LNCAP (cell line): ENCODE results near the gene ZFYVE1.

ENCODE experiments used
- TF ChIP-seq, protein P1 (sequence below): fragments of 450-650 bp; IDR thresholded peaks from 2 replicates; pipeline ENCODE4 v1.5.1; 2017; ENCODE audit warnings: mild to moderate bottlenecking

Gene ZFYVE1

DNA sequence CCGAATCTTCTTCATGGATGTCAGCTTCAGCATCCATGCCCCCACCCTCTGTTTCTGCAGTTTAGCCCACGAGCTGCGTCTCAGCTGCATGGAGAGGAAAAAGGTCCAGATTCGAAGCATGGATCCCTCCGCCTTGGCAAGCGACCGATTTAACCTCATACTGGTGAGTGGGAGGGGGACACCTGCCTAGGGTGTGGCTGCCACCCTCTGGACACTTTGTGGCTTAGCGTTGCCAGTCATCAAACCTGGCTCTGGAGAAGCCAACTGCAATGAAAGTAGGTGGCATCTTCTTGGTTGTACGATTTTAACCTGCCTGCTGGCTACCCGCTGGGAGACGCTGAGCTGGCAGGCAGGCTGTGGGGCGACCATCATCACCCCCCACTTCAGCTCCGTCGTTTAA, 84.0 kb downstream of the ZFYVE1 start:
- TF ChIP-seq, protein P1, sequence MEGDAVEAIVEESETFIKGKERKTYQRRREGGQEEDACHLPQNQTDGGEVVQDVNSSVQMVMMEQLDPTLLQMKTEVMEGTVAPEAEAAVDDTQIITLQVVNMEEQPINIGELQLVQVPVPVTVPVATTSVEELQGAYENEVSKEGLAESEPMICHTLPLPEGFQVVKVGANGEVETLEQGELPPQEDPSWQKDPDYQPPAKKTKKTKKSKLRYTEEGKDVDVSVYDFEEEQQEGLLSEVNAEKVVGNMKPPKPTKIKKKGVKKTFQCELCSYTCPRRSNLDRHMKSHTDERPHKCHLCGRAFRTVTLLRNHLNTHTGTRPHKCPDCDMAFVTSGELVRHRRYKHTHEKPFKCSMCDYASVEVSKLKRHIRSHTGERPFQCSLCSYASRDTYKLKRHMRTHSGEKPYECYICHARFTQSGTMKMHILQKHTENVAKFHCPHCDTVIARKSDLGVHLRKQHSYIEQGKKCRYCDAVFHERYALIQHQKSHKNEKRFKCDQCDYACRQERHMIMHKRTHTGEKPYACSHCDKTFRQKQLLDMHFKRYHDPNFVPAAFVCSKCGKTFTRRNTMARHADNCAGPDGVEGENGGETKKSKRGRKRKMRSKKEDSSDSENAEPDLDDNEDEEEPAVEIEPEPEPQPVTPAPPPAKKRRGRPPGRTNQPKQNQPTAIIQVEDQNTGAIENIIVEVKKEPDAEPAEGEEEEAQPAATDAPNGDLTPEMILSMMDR = no peak

DNA sequence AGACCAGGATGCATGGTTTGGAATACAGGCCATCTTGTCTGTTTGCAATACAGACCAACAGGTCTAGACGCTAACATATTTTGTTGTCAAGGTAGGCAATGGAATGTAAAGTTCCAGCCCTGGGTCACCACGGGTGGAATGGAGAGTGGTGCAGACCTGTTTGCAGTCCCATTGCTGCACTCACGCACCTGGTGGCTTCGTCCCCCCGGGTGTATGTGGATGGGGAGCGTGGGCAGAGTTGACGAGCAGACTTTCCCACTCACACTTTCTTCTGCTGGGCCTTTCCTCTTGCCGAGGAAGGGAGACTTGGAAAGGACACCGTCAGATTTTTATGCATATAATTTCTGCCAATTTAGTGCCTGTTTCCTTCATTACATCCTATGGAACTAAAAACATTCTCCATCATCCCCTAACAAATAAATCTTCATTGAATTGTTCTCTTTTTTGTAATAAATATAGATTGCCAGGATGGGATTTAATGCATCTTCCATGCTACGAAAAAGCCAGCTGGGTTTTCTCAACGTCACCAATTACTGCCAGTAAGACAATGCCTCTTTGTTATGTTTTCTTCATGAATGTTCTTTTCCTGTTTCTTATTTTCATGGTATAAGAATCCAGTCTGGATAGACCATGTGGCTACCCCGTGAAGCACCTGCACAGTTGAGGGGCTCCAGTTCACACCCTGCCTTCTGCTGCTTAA, 85.5 kb downstream of the ZFYVE1 start:
- TF ChIP-seq, protein P1 = no peak

DNA sequence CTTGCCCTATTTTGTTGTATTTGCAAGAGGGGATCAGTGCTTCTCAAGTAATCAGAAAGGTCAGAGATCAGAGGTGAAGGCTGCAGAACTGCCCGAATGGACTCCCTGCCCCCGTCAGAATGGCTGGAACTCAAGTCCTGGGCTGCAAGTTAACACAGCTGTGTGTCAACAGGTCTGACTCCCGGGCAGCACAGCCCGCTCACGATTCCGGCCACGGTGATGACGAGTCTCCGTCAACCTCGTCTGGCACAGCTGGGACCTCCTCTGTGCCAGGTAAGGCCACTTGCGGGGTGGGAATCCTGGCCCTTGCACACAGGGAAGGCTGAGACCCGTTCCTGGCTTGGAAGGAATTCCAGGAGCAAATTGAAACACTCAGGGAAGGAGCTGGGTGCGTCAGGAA, 87.3 kb downstream of the ZFYVE1 start:
- TF ChIP-seq, protein P1 = no peak

DNA sequence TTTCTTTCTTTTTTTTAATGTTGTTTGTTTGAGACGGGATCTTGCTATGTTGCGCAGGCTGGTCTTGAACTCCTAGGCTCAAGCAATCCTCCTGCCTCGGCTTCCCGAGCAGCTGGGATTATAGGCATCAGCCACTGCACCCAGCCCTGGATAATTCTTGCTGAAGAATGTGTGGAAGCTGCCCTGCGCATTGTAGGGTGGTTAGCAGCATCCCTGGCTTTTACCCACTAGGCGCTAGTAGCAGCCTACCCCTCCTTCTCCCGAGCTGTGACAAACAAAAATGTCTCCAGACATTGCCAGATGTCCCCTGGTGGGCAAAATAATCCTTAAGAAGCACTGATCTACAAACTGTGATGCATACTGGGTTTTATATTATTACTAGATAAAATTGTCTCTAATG, 94.0 kb downstream of the ZFYVE1 start:
- TF ChIP-seq, protein P1 = no peak

DNA sequence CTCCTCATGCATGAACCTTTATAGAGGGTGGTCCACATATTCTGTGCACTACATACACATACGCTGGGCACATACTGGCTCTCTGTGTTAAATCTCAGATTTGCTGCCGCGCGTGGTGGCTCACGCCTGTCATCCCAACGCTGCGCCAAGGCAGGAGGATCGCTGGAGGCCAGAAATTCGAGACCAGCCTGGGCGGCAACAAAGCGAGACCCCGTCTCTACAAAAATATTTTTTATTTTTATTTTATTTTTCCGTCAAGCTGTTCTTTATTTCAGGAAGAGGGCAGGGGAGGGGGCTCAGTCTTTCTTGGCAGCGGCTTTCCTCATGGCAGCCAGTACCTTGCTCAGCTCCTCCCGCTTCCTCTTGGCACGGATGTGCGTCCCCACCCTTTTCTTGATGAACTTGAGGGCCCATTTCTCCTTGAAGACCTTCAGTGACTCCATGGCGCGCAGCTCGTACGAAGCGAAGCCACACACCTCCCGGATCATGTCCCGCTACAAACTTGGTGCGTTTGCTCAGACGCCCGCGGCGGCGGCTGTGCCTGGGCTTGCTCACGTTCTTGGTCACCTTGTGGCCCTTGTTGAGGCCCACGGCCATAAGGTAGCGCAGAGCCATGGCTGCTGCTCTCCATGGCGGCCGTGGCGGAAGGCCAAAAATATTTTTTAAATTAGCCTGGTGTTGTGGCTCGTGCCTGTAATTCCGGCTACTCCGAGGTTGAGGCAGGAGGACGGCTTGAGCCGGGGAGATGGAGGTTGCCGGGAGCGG, 97.4 kb downstream of the ZFYVE1 start:
- TF ChIP-seq, protein P1 = no peak

DNA sequence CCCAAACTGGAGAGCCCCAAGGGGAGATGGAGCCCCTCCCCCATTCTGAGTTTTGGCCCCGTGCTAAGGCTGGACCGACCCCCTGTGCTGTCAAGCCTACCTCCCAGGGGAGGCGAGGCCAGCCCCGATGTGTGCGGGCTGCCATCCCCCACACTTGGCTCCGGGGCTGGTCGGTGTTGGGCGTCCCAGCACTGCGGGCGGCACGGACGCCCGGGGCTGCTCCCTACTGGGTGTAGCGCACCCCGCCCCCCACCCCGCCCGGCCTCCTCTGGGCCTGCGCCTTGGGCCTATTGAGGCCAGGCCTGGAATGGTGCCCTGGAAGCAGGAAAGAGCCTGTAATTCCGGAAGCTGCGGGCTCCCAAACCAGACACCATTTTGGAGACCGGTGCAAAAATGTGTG, 98.0 kb downstream of the ZFYVE1 start:
- TF ChIP-seq, protein P1 = no peak

DNA sequence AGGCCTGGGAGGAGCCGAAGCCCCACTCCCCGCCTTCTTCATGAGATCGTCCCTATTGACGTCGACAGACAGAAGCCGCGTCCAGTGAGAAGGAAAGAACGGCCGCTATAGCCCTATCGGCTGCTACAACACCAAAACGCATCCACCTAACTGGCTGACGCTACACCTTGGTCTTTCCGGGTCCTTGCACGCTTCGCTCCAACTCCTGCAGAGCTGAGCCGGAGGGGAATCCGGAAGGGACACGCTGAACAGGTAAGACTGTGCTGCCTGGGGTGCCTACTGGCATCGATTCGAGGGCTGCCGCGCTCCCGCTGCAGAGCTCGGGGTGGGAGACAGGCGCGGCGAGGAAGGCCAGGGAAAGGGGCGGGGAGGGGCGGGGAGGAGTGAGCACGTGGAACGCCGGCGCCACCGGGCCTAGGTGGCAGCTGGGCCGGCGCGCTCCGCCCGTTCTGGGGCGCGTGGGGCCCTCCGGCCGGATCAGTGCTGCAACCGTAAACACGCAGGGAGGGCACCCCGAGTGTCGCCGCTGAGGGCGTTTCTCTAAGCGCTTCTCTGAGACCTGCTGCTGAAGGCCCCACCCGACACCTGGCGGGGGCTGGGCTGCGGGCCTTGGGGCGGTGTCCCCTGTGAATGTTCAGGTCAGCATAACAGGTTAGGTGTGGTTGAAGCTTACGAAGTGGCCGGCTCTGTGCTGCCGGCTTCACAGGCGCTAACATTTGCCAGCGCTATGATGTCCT, 100.4 kb downstream of the ZFYVE1 start, which contains the start of gene DCAF4:
DCAF4 (plus strand) TSS at position 173 of the 737 bp plus-strand sequence. CDS start 11,515 bp downstream, outside the sequence.
- TF ChIP-seq, protein P1 = no peak
